GM19395 (cell line): Measurements from ENCODE around the gene OPN1MW3.
A peak's percentile ranks its signal among the peaks of the same experiment; 100 is the strongest.
"Not testable (repeated sequence)": the region's sequence is repeated elsewhere in the genome, so short reads cannot be mapped to it uniquely, and the experiment has no call there.

ENCODE experiments used
- ATAC-seq: cut with Tn5 transposase; IDR thresholded peaks from one replicate; pipeline ENCODE4 v1.9.1; 2021; ENCODE audit warnings: mild to moderate bottlenecking, moderate library complexity; ENCODE audit not compliant: unreplicated experiment

The OPN1MW3 gene

GRCh38 chrX:154295664-154296310, 38.4 kb downstream of the OPN1MW3 start, which contains the start of gene TKTL1:
TSS of gene TKTL1 (plus strand) at chrX:154295795. CDS start at chrX:154295860, 65 bp downstream.
- no peak for ATAC-seq

GRCh38 chrX:154296731-154297130, 39.3 kb downstream of the OPN1MW3 start:
- no peak for ATAC-seq

GRCh38 chrX:154298312-154298711, 40.9 kb downstream of the OPN1MW3 start:
- no peak for ATAC-seq

GRCh38 chrX:154300816-154301215, 43.4 kb downstream of the OPN1MW3 start:
- ATAC-seq: no peak

- ATAC-seq: not testable (repeated sequence)
Observed at GRCh38 chrX:154302998-154303397, 45.6 kb downstream of the OPN1MW3 start.

GRCh38 chrX:154303476-154303875, 46.1 kb downstream of the OPN1MW3 start:
- no peak for ATAC-seq

GRCh38 chrX:154304846-154305245, 47.5 kb downstream of the OPN1MW3 start:
- ATAC-seq: no peak

- no peak for ATAC-seq
Observed at GRCh38 chrX:154305541-154306205, 48.3 kb downstream of the OPN1MW3 start.

- no peak for ATAC-seq
Observed at GRCh38 chrX:154307202-154307601, 49.8 kb downstream of the OPN1MW3 start.

GRCh38 chrX:154308108-154308946, 50.9 kb downstream of the OPN1MW3 start:
- no peak for ATAC-seq

GRCh38 chrX:154309041-154309775, 51.8 kb downstream of the OPN1MW3 start:
- no peak for ATAC-seq

GRCh38 chrX:154310616-154311536, 53.5 kb downstream of the OPN1MW3 start:
- no peak for ATAC-seq

- no peak for ATAC-seq
Observed at GRCh38 chrX:154312116-154312515, 54.7 kb downstream of the OPN1MW3 start.

- peak; percentile 58 for ATAC-seq
Observed at GRCh38 chrX:154313147-154313546, 55.8 kb downstream of the OPN1MW3 start.

GRCh38 chrX:154315416-154315815, 58.0 kb downstream of the OPN1MW3 start:
- ATAC-seq: no peak

GRCh38 chrX:154317391-154317995, 60.1 kb downstream of the OPN1MW3 start:
- no peak for ATAC-seq

- ATAC-seq: no peak
Observed at GRCh38 chrX:154320406-154320805, 63.0 kb downstream of the OPN1MW3 start.
